ENCODE measurements around the gene PATE3. TPM values are rescaled to one million over a fixed set of nuclear protein-coding genes. Genes with fewer than 3 reads are reported as not detected.

PATE3 gene
- total and polyA plus RNA-seq, 2 of the 8 experiments (the other 6 are each of a cell fraction or from before 2014, with no cell fraction given) = not detected

DNA sequence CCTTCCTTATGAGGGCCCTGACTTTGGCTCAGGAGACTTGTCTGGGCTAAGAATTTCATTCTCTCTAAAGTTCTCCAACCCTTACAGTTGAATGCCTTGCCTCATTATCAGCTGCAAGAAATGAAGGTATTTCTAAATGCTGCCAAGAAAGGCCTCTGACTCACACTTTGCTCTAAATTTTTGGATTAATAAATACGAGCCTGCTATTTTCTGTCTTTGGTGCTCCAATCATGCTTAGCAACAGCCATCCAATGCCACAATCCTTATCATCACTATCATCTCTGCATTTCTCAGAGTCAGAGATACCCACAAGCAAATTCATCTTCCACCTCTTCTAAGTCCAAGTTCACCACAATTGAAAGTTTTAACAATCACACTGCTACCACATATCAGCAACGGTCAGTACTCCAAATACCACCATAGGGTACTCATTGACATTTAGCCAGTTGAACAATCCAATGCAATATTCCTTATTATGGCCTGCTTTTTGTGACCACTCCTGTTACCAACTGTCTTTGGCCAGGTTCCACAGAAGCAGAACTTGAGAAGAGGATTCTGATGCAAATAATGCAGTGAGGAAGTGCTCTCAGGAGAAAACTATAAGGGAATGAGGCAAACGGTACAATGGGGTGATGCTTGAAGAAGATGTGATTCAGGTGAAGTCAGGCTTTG is 15.0 kb upstream of the PATE3 start:
- TF ChIP-seq SRF (IDR thresholded peaks at IDR 0.05; ENCODE audit: low read depth, low read length) (no peak), TAF7 (optimal IDR thresholded peaks at IDR 0.05; ENCODE audit: borderline replicate concordance, low read depth, low read length) (no peak), YY1 (IDR thresholded peaks at IDR 0.05; ENCODE audit: low read depth, low read length) (no peak), ASH2L (IDR thresholded peaks at IDR 0.05; ENCODE audit: low read length) (no peak), SIX5 (IDR thresholded peaks at IDR 0.05; ENCODE audit: low read depth, low read length) (no peak), EGR1 (IDR thresholded peaks at IDR 0.05; ENCODE audit: borderline replicate concordance, low read depth, low read length) (no peak), CTBP2 (IDR thresholded peaks at IDR 0.05; ENCODE audit: borderline replicate concordance, insufficient read depth, insufficient read length, low read length) (no peak), BCL11A (IDR thresholded peaks at IDR 0.05; ENCODE audit: low read depth in 2 of 2, low read length in 2 of 2) (no peak), RNF2 (IDR thresholded peaks at IDR 0.05; ENCODE audit: borderline replicate concordance, low read depth, low read length, missing control alignments, poor library complexity, severe bottlenecking) (no peak), KDM5A (IDR thresholded peaks at IDR 0.05; ENCODE audit: low read length) (no peak)
- TF ChIP-seq, protein P1, sequence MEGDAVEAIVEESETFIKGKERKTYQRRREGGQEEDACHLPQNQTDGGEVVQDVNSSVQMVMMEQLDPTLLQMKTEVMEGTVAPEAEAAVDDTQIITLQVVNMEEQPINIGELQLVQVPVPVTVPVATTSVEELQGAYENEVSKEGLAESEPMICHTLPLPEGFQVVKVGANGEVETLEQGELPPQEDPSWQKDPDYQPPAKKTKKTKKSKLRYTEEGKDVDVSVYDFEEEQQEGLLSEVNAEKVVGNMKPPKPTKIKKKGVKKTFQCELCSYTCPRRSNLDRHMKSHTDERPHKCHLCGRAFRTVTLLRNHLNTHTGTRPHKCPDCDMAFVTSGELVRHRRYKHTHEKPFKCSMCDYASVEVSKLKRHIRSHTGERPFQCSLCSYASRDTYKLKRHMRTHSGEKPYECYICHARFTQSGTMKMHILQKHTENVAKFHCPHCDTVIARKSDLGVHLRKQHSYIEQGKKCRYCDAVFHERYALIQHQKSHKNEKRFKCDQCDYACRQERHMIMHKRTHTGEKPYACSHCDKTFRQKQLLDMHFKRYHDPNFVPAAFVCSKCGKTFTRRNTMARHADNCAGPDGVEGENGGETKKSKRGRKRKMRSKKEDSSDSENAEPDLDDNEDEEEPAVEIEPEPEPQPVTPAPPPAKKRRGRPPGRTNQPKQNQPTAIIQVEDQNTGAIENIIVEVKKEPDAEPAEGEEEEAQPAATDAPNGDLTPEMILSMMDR (IDR thresholded peaks at IDR 0.05; ENCODE audit: control extremely low read depth in 1 of 3, insufficient read depth in 1 of 3, low read depth in 1 of 3, low read length in 3 of 3) = no peak
- Histone ChIP-seq H3K4me2 (ENCODE audit: insufficient read depth in 1 of 2, low read depth in 2 of 2, low read length in 2 of 2) (no peak overlapping the region), H3K4me1 (replicated peaks in 1 of 4; ENCODE audit: control insufficient read depth in 3 of 4, insufficient read depth in 4 of 4, low read length in 3 of 4) (no peaks in the 10 kb centered on the region), H3K27me3 (replicated peaks in 1 of 4; ENCODE audit: control insufficient read depth in 3 of 4, extremely low read depth in 1 of 4, insufficient read depth in 3 of 4, low read length in 3 of 4) (no peaks in the 10 kb centered on the region), H3K9ac (replicated peaks in 1 of 4; ENCODE audit: extremely low read depth in 1 of 4, low read depth in 3 of 4, low read length in 3 of 4) (no peak overlapping the region), H4K91ac (replicated peaks; ENCODE audit: insufficient read length, low read length) (no peak overlapping the region), H3K18ac (ENCODE audit: extremely low read depth, low read length) (no peak overlapping the region), H3K23ac (ENCODE audit: insufficient read length) (no peak overlapping the region), H3K23me2 (ENCODE audit: low read depth, low read length) (no peaks in the 10 kb centered on the region), H3K79me1 (ENCODE audit: low read depth, low read length) (no peaks in the 10 kb centered on the region), H3K4me3 (ENCODE audit: extremely low read depth in 1 of 4, insufficient read depth in 2 of 4, low read depth in 3 of 4, low read length in 4 of 4) (no peak overlapping the region), H3K14ac (ENCODE audit: insufficient read length) (no peak overlapping the region), H2BK20ac (ENCODE audit: low read length) (no peak overlapping the region), H3K27ac (ENCODE audit: low read depth, low read length) (no peak overlapping the region), H2BK5ac (ENCODE audit: low read depth, low read length) (no peak overlapping the region), H3K9me3 (ENCODE audit: insufficient read depth in 2 of 2, low read depth in 1 of 2, low read length in 1 of 2) (no peaks in the 10 kb centered on the region), H2BK120ac (replicated peaks; ENCODE audit: low read depth, low read length) (no peak overlapping the region), H3K56ac (replicated peaks; ENCODE audit: insufficient read length, low read depth, low read length) (no peak overlapping the region), H2BK12ac (ENCODE audit: low read depth, low read length) (no peak overlapping the region), H4K8ac (ENCODE audit: extremely low read depth, insufficient read depth, low read length) (no peak overlapping the region), H4K20me1 (replicated peaks in 1 of 2; ENCODE audit: control insufficient read depth in 1 of 2, insufficient read depth in 2 of 2, low read length in 2 of 2) (no peaks in the 10 kb centered on the region), H4K5ac (ENCODE audit: insufficient read length, low read depth, low read length) (no peak overlapping the region), H3K4ac (replicated peaks; ENCODE audit: insufficient read length, low read depth, low read length) (no peak overlapping the region), H2BK15ac (ENCODE audit: low read length) (no peak overlapping the region), H2AFZ (ENCODE audit: low read length) (no peak overlapping the region), H3K79me2 (ENCODE audit: control insufficient read depth in 1 of 2, insufficient read depth in 2 of 2, low read length in 2 of 2) (no peaks in the 10 kb centered on the region), H3K36me3 (ENCODE audit: control insufficient read depth in 2 of 4, insufficient read depth in 4 of 4, low read length in 3 of 4) (no peaks in the 10 kb centered on the region), H2AK5ac (ENCODE audit: low read depth, low read length) (no peak overlapping the region)
- CTCF ChIA-PET (ENCODE audit: partially characterized antibody) = no interaction called here
- FAIRE-seq = no peak
- DNase-seq (ENCODE audit: low read depth in 1 of 2, low spot score in 2 of 2) = no peak
- POLR2A ChIA-PET (ENCODE audit: partially characterized antibody) = no interaction called here
- WGBS, 2 experiments (ENCODE audit: extremely low coverage in 1 of 2, insufficient coverage in 1 of 2, insufficient read length in 1 of 2, insufficient replicate concordance in 2 of 2, low coverage in 1 of 2, low lambda C conversion rate in 2 of 2, missing lambda C conversion rate in 1 of 2) = 81% methylated on average over 3 of the region's 3 CpGs; no CpG with 5 or more reads in 1 of the 2 experiments
